ENCODE results near the gene GRIA3. TPM values are rescaled to one million over a fixed set of nuclear protein-coding genes. Genes with fewer than 3 reads are reported as not detected.

GRIA3 gene
- total RNA-seq, 1 donor from 2014 or later = under 0.01 TPM

GRCh38 chrX:123260920-123261418 is 76.9 kb downstream of the GRIA3 start:
- TF ChIP-seq CTCF (conservative IDR thresholded peaks at IDR 0.05; ENCODE audit: low read depth, low read length) = no peak
- no peak for DNase-seq (ENCODE audit: low read depth)
- H3K4me3 ChIP-seq (ENCODE audit: low read depth, low read length) = no peak overlapping the region

GRCh38 chrX:123263270-123263669 is 79.2 kb downstream of the GRIA3 start:
- no peak for DNase-seq (ENCODE audit: low read depth)
- TF ChIP-seq CTCF (conservative IDR thresholded peaks at IDR 0.05; ENCODE audit: low read depth, low read length) = no peak
- H3K4me3 ChIP-seq (ENCODE audit: low read depth, low read length) = no peak overlapping the region

GRCh38 chrX:123263747-123264146 is 79.7 kb downstream of the GRIA3 start:
- TF ChIP-seq CTCF (conservative IDR thresholded peaks at IDR 0.05; ENCODE audit: low read depth, low read length) = no peak
- no peak overlapping the region for H3K4me3 ChIP-seq (ENCODE audit: low read depth, low read length)
- DNase-seq (ENCODE audit: low read depth) = no peak

GRCh38 chrX:123267220-123267619 is 83.1 kb downstream of the GRIA3 start:
- peak; percentile 12 for DNase-seq (ENCODE audit: low read depth)

GRCh38 chrX:123271902-123272301 is 87.8 kb downstream of the GRIA3 start:
- H3K4me3 ChIP-seq (ENCODE audit: low read depth, low read length) = no peak overlapping the region
- no peak for TF ChIP-seq CTCF (conservative IDR thresholded peaks at IDR 0.05; ENCODE audit: low read depth, low read length)
- no peak for DNase-seq (ENCODE audit: low read depth)

More at GRCh38 chrX:123267220-123267619, 83.1 kb downstream of the GRIA3 start:
- no peak for TF ChIP-seq CTCF (conservative IDR thresholded peaks at IDR 0.05; ENCODE audit: low read depth, low read length)
- no peak overlapping the region for H3K4me3 ChIP-seq (ENCODE audit: low read depth, low read length)

- TF ChIP-seq CTCF (conservative IDR thresholded peaks at IDR 0.05; ENCODE audit: low read depth, low read length) = no peak
- DNase-seq (ENCODE audit: low read depth) = no peak
- no peak overlapping the region for H3K4me3 ChIP-seq (ENCODE audit: low read depth, low read length)
Observed at GRCh38 chrX:123272630-123273029, 88.6 kb downstream of the GRIA3 start.

- DNase-seq (ENCODE audit: low read depth) = no peak
- H3K4me3 ChIP-seq (ENCODE audit: low read depth, low read length) = no peak overlapping the region
- TF ChIP-seq CTCF (conservative IDR thresholded peaks at IDR 0.05; ENCODE audit: low read depth, low read length) = no peak
Observed at GRCh38 chrX:123274796-123275195, 90.7 kb downstream of the GRIA3 start.

Measured in epithelial cell of proximal tubule (primary cell).